ENCODE results near the gene BACE2.

Gene BACE2

DNA sequence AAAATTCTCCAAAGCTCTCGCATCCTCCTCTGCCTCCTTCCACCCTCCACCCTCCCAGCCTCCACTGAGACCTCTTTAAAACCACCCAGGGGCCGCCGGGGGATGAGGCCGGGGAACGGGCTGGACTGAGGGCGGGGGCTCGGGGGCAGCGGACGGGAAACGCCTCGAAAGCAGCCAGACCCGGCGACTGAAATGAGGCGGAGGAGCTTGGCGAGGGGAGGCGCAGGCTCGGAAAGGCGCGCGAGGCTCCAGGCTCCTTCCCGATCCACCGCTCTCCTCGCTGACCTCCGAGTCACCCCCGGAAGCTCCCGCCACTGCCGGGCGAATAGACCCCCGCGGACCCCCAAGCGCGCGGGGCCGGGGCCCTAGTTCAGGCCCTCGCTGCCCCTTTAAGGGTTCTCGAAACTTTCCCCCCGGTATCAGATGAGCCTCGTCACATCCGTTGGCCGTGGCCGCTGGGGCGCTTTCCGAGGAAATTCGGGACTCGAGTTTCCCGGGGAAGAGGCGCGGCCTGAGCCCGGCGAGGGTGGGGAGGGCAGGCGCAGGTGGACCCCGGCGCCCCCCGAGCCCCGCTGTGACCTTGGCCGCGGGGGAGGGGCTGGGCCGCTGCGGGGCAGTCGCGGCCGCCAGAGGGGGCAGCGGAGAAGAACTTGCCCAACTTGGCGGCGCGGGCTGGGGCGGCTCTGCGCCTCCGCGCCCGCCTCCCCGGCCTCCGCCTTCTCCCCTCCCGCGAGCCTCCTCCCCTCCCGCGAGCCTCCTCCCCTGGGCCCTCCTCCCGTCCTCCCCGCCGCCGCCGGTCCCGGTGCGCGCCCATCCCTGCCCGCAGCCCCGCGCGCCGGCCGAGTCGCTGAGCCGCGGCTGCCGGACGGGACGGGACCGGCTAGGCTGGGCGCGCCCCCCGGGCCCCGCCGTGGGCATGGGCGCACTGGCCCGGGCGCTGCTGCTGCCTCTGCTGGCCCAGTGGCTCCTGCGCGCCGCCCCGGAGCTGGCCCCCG lies at the start of gene BACE2:
TSS of gene BACE2 (plus strand) at position 813 of the 995 bp plus-strand sequence. CDS start at position 917, 104 bp downstream.
- in situ Hi-C loops (cut with HindIII; ENCODE audit: low sequenced_read_pairs): no loop called here

DNA sequence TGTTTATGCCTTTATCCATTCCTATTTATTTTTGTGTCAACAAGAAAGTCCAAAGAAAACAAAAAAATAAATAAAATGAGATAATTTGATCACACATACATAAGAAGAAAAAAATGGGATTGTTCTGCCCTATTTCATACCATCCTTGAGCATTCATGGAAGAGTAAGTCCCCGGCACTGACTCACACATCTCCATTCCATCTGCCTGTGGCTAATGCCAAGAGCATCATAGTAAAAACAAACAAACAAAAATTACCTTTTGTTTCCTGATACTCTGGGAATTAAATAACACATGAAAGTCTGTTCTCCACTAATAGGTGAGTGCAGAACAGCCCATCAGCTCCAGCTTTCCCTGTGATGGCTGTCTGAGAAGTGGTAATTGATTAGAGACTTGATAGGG lies 48.1 kb upstream of the BACE2 start:
- in situ Hi-C loops (cut with HindIII; ENCODE audit: low sequenced_read_pairs): no loop called here

DNA sequence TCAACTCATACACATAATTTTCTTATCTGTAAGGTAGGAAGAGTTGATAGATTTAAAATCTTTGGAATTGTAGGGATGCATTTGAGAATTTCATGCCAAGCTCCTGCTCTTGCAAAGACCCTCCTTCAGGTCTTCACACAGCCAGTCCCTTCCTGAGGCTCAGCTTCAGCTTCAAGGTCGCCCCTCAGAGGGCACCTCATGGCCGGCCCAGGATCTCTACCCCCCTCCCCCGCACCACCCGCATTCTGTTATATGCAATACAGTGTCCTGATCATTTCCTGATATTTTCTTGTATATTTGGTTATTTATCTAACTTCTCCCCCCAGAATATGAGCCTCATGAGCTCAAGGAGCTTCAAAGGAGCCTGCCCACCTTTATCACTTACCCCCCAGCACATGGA lies 47.0 kb upstream of the BACE2 start:
- in situ Hi-C loops (cut with HindIII; ENCODE audit: low sequenced_read_pairs): no loop called here

DNA sequence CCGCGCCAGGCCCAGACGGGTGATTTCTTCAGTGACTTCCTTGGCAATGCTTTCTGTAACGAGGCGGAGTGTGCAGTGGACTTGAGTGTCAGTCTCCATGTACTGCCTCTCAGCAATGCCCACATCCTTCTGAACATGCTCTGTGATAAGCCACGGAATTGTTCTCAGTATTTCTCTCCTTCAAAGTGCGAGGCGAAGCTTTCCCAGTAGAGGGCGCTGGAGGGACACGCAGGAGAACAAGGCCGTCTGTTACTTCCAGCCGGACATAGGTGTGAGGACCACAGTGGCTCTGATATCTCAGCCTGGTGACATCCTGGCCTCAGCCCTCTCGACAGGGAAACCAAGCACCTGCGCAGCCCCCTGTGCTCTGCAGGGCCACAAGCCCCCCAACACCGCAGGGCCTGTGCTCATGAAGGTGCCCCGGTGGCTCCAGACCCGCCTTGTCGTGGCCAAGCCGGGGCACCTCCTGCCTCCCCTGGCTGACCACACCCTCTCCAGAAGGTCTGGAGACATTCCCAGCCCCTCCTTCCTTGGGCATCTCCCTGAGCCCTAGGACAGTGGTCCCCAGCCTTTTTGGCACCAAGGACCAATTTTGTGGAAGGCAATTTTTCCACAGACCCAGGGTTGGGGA lies 46.1 kb upstream of the BACE2 start:
- in situ Hi-C loops (cut with HindIII; ENCODE audit: low sequenced_read_pairs): no loop called here

DNA sequence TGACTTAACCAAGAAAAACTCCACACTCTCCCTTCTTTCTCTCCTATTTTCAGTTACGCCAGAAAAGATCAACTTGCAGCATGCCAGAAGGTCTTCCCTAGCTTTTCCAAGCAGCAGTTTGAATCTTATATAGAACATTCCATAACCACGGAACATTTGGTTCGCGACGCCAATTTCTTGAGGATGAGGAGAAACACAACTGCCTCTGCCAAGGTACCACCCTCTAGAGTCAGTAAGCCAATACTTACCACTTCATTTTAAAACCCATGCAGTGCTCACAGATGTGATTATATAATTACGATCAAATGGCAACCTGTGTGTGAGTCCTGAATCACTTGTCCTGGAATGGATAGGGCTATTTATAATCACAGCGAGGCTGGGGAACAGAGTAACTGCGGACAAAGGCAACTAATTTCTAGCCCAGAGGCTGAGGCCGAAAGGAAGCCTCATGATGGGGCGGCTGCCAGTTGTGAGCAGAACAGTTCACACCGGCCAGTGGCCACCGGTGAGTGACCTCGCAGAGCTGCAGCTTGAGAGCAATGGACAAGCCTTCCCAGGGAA lies 43.2 kb upstream of the BACE2 start:
- in situ Hi-C loops (cut with HindIII; ENCODE audit: low sequenced_read_pairs): no loop called here

DNA sequence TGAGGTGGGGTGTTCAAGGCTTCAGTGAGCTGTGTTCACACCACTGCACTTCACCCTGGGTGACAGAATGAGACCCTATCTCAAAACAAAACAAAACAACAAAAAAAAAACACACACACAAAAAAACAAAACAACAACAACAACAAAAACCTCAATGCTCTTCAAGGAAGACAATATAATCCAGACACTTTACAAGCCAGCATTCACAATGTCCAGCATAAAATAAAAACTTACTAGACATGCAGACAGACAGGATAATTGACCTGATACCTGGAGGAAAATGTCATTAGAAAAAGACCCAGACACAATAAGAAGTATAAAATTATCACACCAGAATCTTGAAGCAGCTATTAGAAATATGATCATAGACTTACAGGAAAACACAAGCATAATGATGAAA lies 39.0 kb upstream of the BACE2 start:
- in situ Hi-C loops (cut with HindIII; ENCODE audit: low sequenced_read_pairs): no loop called here

DNA sequence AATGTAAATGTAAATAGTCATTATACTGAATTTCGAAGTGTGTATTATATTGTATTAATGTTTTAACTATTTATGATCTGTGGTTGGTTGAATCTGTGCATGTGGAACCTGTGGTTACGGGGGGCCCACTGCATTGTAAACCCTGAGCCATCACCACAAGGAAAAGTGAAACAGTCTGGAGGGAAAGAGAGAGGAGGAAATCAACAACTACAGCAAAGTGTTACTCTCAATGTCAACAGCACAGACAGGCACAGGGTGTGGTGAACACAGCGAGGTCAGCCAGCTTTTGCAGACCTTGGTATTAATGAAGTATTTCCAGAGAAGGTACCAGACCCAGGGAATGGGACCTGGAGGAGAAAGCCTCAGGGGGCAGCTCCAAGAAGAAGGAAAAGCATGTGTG lies 37.1 kb upstream of the BACE2 start:
- in situ Hi-C loops (cut with HindIII; ENCODE audit: low sequenced_read_pairs): no loop called here

DNA sequence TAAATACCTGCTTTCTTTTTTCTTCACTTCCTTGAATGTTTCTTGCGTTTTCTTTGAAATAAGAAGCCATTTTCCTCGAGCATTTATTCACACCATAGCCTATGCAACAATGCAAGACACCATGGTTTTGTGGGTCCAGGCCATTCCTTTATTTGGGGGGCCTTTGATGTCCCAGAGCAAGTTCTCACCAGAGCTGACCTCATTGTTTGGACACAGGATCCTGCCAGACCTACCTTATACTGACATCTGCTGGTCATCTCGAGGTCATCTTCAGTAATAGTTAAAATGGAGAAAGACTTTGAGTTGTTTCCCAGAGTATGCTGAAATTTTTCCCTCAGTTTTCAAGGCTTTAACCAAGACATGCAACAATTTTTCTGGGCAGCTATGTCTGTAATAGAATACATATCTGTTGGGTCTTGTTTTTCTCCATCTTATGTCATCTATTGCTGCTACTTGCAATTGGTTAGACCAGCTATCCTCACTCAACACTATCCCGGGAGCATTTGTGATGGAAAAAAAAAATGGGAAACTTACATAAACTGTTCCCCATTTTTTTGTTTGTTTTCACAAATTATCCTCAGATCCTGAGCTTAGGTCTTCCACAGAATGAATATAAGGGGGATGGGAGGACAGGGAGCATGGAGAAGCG lies 34.0 kb upstream of the BACE2 start:
- in situ Hi-C loops (cut with HindIII; ENCODE audit: low sequenced_read_pairs): no loop called here

DNA sequence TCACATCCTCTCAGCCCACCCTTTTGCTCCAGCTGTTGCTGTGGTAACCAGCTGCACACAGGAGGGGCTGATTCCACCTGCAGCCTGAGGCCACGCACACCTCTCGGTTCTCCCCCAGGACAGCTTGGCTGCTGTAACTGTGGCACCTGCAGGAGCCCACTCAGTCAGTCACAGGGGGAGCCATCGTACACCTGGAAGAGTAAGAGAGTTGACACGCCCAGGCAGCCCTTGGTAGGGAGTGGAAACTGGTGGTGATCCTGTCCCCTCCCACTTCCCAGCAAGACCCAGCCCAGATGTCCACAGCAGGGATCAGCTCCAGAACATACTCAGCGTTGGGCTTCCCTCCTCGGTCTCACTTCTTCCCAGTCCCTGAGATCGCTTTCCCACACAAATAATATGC lies 32.2 kb upstream of the BACE2 start:
- in situ Hi-C loops (cut with HindIII; ENCODE audit: low sequenced_read_pairs): no loop called here

DNA sequence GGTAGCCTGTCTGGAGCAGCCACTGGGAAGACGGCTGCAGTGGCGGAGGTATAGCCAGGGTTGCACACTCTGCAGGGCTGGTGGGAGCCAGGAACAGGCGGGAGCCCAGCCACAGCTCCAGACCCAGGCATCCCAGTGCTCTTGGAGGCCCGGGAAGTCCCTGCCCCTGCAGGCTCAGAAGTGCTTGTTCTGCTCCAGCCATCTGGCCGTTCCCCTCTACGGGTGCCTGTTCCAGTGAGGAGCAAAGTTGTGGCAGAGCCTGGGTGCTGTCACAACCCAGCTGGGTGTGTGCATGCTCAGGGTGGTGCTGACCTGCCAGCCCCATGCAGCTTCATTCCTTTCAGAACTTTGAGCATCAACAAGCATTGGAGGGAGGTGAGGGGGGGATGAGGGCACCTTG lies 31.7 kb upstream of the BACE2 start:
- in situ Hi-C loops (cut with HindIII; ENCODE audit: low sequenced_read_pairs): no loop called here

DNA sequence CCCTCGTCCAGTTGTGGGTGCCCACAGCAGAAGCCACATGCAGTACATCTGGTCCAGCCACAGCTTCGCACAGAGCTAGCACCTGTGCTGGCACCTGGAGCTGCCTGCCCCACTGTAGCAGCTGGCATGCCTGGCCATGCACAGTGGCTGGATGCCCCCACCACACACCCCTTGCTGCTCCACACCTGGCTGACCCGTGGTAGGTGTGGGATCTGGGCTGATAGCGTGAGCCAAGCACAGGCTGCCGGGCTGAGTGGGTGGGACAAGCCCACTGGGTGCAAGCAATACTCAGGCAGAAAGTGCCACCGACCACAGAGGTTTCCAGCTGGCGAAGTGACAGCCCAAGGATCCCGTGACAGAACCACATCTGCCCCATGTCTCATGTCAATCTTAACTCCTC lies 30.6 kb upstream of the BACE2 start:
- in situ Hi-C loops (cut with HindIII; ENCODE audit: low sequenced_read_pairs): no loop called here

DNA sequence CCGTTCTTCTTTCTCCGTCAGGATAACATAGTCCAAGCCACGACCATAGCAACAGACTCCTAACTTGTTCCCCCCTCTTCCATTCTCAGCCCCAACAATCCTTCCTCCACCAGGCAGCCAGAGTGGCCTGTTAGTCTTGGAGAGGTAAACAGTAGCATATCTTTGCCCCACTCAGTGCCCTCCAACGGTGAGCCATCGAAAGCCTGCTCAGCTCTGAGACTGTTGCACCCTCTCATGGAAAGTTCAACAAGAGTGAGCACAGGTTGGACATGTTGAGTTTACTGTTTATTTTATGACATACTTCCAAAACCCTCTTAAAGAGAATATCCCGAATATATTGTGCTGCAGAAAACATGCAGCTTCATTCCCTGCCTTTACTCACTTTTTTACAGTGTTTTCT lies 30.1 kb upstream of the BACE2 start:
- in situ Hi-C loops (cut with HindIII; ENCODE audit: low sequenced_read_pairs): no loop called here

DNA sequence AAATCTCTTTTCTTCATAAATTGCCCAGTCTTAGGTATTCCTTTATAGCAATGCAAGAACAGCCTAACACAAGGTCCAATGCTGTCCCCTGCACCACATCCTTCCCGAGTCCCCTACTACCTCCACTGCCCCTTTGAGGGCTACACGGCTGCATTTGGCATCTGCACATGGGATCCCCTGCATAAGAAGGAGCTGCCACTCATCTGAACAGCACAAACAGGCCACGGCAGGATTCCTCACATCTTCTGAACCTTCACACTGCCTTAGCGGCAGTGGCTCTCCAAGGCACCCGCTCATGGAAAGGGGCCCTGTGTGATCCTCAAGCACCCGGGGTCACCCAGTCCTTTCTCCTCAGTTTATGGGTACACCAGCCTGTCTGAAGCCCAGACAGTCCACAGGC lies 29.2 kb upstream of the BACE2 start:
- in situ Hi-C loops (cut with HindIII; ENCODE audit: low sequenced_read_pairs): no loop called here

DNA sequence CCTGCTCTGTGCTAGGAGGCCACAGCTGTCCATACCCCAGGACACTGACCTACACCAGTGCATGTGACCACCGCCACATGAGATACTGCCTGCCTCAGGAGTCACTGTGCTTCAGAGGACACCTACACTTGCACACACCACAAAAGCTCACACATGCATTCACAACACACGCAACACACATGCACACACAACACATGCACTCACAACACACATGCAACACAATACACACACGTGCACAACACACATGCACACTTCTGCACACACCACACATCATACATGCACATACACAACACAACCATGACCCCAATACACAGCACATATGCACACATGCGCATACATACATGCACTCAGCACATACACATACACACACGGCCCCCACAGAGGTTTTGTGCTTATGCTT lies 28.7 kb upstream of the BACE2 start:
- in situ Hi-C loops (cut with HindIII; ENCODE audit: low sequenced_read_pairs): no loop called here

DNA sequence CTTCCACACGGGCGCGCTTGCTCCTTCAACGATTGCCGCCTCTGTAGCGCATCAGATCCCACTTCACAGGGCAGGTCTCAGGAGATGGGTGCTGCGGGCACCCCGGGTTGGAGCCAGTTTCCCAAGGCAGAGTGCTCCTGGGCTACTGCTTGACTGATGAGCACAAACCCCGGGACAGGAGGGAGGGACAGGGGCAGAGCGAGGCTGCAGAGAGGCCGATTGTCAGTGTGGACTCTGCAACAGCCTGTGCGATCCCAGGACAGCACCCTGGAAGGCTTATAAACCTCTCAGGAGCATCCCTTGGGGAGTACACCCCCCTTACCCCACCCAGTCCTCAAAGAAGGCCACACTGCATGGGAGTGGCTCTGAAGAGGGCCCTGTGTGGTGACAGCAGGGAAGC lies 28.0 kb upstream of the BACE2 start:
- in situ Hi-C loops (cut with HindIII; ENCODE audit: low sequenced_read_pairs): no loop called here

DNA sequence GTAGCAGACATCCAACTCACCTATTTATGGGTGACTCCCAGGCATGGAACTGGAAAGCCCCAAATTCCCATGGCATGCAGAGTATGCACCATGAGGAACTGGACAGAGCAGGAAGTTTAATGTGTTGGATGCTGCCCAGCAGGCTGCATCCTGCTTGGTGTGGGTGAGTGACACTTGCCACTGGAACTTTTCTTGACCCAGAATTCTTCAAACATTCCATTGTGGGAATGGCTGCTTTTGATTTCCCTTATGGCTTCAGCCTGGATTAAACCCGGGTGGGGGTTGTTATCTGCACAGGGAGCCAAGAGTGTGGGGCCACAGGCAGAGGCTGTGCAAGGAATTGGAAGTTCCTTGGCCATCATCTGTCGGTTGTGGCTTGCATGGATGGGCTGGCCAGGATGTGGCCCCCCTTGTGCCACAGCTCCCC lies 26.9 kb upstream of the BACE2 start:
- in situ Hi-C loops (cut with HindIII; ENCODE audit: low sequenced_read_pairs): no loop called here

DNA sequence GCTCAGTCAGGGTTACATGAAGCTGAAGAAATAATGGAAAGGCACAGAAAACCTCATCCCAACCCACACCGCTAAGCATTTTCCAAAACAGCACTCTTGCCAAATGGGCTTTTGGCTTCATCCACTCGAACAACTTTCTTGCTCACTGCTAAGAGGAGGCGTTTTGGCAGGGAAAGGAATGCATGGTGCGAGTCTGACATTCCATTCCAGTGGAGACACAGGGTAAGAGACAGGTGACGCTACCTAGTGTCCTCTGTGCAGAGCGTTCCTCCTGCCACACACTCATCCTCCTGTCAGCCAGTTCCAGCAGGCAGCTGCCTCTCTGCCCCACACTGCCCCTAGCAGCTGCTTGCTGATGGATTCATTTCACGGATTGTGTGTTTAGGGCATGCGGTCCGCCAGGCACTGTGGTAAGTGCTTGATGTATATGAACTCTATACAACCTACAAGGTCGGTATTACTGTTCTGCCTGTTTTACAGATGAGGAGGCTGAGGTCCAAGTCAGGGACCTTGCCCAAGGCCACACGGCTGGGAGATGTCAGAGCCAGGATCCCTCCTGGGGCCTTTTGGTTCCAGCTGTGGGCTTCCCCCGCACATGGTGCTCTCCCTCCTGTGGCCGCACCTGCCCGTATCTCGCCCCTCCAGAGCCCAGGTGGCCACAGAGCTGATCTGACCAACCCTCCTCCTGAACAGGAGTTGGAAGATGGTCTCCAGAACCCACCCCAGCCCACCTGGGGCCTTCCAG lies 25.7 kb upstream of the BACE2 start:
- in situ Hi-C loops (cut with HindIII; ENCODE audit: low sequenced_read_pairs): no loop called here

DNA sequence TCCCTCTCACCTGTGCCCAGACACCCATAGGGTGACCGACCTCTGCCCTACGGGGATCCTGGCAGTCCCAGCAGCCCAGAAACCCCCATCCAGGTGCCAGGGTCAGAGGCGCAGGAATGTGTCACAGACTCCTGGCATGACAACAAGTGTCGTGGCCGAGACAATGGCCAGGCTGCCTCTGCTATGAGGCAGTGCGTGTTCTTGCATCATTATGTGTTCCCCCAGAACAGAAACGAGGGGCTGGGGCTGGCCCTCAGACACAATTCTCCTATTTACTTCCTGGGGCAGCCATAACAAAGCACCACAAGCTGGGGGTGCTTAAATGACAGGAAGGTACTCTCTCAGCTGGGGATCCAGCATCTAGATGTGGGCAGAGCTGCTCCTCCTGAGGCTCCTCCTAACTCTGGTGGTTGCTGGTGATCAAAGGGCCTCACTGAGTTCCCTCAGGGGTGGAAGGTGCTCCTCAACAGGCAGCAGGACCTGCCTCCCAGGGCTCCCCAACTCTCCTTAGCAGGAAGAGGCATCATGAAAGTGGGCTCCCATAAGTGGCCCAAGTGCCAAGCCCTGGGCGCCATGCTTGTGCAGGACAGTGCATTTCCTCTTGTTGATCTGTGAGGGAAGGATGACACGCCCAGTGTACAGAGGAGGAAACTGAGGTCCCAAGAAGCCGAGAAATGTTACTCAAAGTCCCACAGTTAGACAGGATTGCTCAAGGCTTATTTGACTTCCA lies 24.2 kb upstream of the BACE2 start:
- in situ Hi-C loops (cut with HindIII; ENCODE audit: low sequenced_read_pairs): no loop called here

DNA sequence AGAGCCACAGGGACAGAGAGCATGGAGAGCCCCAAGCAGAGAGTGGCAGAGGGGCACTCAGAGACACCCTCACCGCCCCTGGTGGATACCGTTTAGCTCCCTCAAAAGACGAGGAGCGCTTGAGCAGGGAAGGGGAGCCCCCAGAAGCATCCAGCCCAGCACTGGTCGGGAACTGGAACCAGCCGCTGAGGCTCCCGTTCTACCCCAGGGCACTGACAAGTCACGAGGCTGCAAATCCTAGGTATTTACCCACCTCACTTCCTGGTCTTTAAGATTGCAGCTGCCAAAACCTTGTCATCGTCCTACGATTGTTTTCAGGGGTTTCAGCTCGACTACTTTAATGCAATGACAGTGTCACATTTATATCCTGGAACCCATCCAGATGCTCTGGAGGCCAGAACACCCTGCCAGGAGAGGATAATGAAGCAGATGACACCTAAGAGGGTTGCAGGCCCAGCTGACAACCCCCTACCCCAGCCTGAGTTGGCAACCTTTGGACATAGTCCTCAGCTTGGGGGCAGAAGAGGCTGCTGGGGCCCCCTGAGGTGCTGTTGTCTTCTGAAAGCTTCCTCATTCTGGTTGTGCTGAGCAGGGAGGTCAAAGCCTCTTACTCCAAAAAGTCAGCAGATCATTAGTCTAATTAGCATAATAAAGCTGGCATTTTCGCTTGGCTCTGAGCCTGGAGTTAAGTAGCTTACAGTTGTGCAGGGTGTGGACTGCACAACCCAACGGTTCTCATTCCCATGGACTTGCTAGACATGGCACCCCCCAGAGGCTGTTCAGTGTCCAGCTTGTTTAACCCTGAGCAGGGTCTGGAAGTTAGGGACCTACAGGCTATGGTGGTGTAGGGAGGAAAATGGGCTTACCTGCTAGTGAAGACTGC lies 20.6 kb upstream of the BACE2 start:
- in situ Hi-C loops (cut with HindIII; ENCODE audit: low sequenced_read_pairs): no loop called here

Data from endothelial cell of hepatic sinusoid (primary cell).